H4 (cell line): ENCODE measurements around the gene FBXO5. TPM values are rescaled to one million over a fixed set of nuclear protein-coding genes. Genes with fewer than 3 reads are reported as not detected.
"Not testable (repeated sequence)": the region's sequence is repeated elsewhere in the genome, so short reads cannot be mapped to it uniquely, and the experiment has no call there.

ENCODE experiments used
- DNase-seq: peaks from one replicate; pipeline ENCODE4 v3.0.0-alpha.2; 2015; ENCODE audit warnings: low spot score
- total RNA-seq: library from RNA; depleted of rRNA; stranded (reverse); fragments of >200 nt; shearing (Covaris generic); gene quantifications from 2 replicates; pipeline ENCODE4 v1.2.3, GENCODE V29; 2014

Gene FBXO5
- total RNA-seq, 1 experiment from 2014 or later, result 27.8 TPM

GRCh38 chr6:152986978-152987377, 4.1 kb upstream of the FBXO5 start:
- DNase-seq, result no peak

DNA sequence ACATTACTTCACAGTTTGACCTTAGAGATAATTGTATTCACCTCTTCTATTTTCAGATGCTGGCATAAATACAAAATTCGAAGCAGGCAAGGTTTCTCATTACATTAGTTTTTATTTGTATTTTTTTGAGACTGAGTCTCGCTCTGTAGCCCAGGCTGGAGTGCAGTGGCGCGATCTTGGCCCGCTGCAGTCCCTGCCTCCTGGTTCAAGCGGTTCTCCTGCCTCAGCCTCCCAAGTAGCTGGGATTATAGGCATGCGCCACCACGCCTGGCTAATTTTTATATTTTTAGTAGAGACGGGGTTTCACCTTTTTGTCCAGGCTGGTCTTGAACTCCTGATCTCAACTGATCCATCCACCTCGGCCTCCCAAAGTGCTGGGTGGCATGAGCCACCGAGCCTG, 2.5 kb upstream of the FBXO5 start:
- DNase-seq, result not testable (repeated sequence)

- DNase-seq, result no peak
Observed at GRCh38 chr6:152984513-152984872, 1.7 kb upstream of the FBXO5 start.

DNA sequence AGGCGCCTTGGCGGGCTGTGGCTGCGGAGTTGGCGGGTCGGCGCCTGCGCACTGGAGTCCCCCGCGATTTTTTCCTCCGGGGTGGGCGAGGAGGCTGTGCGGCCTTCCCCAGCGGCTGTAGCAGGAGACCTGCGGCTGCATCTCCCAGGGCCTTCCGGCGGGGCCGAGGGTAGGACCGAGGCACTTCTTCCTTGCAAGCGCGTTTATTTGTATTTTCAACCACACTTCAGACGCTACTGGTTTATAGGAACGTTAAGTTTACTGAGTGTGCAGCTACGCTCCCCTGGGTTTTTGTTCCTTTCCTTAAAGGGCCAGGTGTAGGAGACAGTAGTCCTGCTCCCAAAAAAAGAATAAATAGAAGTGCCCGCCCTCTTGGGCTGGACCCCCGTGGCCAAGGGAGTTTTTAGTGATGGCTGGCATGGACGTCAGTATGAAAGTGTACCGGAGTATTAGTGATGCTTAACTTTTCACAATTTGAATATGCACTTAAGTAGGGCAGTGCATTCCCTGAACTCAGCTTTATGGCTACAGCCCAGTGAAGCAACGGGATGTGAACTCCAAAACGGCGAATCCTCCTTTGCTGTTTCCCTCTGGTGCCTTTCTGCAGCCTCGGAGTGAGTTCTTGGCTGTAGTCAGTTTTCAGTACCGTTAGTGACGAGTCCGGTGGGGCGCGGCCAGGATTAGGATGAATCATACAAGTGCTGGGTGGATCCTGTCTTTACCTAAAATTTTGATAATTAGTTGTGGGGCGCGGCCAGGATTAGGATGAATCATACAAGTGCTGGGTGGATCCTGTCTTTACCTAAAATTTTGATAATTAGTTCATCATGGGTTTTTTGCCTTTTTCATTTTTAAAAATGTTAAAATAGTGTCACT, 1.0 kb upstream of the FBXO5 start:
- peak; percentile 45 for DNase-seq

DNA sequence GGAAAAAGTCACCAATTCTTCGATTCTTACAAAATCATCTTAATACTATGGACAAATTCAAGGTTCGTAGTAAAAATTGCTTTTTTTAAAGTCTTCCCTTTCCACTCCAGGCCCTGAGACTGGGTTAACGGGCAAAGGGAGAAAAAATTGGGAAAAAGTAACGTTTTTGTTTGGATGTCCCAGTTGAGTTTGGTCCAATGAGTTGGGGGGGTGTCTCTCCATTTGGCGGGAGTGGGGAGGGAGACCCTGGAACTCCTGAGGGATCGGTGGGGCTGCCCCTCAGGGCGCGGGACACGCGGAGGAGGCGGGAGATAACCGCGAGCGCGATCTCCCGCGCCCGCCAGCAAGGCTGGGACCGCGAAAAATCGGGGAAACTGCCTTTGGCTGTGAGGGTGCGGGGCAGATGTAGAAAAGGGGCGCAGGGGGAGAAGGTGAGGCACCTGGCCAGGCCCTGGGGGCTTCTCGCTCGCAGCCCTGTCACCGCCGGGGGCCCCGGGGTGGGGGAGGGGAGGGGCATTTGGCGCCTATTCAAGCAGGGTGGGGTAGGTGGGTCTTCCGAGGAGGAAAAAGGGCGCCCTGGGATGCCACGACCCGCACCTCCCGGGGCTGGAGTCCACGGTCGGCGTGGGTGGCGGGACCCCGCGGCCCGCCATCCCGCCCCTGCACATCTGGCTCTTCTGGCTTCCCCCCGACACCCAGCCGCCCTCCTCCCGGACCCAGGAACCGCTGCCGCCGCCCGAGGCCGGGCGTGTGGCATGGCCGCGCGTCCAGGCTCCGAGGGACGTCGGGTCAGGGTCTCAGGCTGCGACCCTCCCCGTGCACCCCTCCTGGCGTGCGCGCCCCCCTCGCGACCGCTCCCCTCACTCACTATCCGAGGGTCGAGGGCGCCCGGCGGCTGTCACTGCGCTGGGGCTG, 595 bp downstream of the FBXO5 start:
- no peak for DNase-seq

DNA sequence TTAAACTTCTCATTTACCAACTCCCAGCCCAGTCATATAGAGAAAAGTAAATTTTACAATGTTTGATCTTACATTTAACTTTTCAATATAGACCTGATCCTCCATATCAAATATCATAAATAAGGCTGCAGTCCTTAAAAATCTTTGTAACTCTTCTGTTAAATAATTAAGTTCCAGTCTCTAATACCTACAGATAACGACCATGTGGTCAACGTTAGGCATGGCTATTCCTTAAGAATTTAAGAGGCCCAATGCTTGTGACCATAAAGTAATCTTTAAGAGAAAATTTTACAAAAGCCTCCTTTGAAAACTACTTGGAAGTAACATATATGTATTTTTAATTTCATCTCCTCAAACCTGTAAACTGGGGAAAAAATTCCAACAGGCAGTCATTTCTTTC, 1.6 kb downstream of the FBXO5 start:
- DNase-seq, result no peak

- no peak for DNase-seq
Observed at GRCh38 chr6:152980656-152981055, 2.2 kb downstream of the FBXO5 start.

GRCh38 chr6:152979116-152979515, 3.7 kb downstream of the FBXO5 start:
- DNase-seq, result no peak

GRCh38 chr6:152978058-152978457, 4.8 kb downstream of the FBXO5 start:
- no peak for DNase-seq

GRCh38 chr6:152977556-152977955, 5.3 kb downstream of the FBXO5 start:
- no peak for DNase-seq

DNA sequence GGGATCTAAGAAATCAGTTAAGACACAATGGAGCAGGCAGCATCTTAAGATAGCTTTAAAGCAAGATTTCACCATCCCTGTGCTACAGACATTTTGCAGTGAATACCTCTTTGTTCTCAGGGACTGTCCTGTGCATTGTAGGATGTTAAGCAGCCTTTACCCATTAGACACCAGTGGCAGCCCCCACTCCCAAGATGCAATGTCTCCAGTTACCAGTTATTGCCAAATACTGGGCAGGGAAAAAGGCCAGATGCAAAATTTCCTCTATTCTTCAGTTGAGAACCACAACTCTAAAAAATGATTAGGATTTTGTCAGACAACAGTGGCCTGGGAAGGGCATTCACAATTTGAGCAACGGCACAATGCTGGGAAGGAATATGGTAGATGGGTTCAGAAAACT, 6.1 kb downstream of the FBXO5 start:
- DNase-seq, result no peak

DNA sequence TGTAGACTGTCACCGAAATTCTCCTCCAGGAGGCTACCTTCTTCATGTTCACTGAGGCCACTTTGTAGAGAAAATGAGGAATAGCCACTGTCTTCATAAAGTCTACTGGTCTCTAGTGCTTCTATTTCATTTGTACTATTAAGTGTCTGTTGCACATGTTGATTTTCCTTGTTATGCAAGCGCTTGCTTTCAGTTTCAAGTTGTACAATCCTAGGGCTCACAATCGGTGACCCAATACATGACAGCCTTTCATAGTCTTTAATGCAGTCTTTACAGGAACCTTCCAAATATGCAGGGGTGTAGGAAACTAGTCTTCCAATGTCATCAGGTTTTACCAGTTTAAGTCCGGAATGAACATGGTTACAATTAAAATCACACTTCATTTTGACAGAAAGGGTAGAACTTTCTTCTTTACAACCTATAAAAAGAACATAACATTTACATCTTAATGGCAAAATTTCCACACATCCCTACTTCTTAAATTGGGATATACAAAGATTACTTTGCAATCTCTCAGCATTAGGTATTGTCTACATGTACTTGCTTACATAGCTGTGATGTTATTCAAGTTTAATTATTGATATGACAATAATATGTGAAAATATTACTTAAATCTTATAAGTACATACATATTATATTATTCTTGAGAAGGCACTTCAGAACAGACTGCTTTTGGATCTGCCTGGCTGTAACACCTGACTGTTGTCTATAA, 7.5 kb downstream of the FBXO5 start:
- DNase-seq, result no peak

GRCh38 chr6:152973916-152974315, 8.9 kb downstream of the FBXO5 start:
- no peak for DNase-seq

DNA sequence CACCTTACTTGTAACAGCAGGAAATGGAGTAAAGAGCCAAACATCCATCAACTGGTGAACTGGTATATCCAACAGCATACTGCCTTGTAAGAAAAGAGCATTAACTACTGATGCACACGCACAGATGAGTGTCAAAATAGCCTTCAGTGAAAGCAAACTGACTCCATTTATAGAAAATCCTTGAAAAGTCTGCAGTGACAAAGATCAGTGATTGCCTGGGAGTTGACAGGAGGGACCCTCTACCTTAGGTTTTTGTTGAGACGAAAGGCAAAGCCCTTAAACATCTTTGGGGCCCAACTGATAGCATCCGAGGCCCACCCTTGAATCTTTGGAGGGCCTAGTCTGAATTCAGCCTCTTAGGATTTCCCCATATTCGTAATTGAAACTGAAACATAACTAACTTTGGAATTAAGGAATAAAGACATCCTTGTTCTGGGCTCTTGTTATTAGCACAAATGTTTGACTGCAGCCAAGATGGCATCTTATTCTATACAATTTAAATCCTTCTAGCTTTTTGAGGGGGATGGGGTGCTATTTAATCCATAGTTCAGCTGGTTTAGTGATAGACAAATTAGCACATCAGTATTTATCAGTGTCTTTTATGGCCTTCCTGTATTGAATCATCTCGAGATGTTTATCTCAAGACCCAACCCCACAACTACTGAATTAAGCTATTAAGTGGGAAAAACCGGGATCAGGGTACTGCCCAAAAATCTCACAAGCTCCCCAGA, 13.0 kb downstream of the FBXO5 start:
- no peak for DNase-seq

GRCh38 chr6:152966168-152966894, 16.5 kb downstream of the FBXO5 start:
- DNase-seq, result not testable (repeated sequence)

- DNase-seq, result no peak
Observed at GRCh38 chr6:152959333-152959732, 23.5 kb downstream of the FBXO5 start.

GRCh38 chr6:152957796-152958195, 25.0 kb downstream of the FBXO5 start:
- no peak for DNase-seq

GRCh38 chr6:152954443-152954842, 28.4 kb downstream of the FBXO5 start:
- no peak for DNase-seq

DNA sequence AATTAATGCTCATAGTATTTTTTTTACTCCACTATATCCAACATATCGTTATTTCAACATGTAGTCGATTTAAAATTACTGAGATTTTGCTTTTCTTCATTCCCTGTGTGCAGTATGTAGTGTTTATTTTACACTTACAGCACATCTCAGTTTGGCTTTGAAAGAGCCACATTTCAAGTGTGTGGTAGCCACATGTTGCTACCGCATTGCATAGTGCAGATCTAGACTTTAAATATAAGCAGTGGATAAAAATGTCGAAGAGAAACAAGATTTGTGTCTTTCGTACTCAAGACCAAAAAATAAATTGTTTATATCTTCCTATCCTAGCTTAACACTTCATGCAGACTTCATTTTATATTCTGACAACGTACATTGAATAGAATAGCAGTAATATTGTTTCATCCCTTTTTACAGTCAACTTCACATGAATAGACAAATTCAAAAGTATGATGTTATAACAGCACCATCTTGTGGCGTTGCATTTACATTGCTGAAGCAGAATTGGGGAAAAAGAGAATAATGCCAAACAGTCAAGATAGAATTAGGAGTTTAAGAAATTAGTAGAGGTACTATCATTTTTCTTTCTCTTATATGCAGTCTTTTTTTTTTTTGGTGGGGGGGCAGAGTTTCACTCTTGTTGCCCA, 29.9 kb downstream of the FBXO5 start:
- peak; percentile 19 for DNase-seq

- DNase-seq, result no peak
Observed at GRCh38 chr6:152952045-152952444, 30.8 kb downstream of the FBXO5 start.
